KMS-11 (cell line): Measurements from ENCODE around the gene AFAP1L2.

ENCODE experiments used
- H2AFZ ChIP-seq: fragments of 200-600 bp; sonication (generic); 2 replicates; pipeline ENCODE4 v1.6.1; 2016; ENCODE audit warnings: antibody characterized with exemption, mixed run types, low read depth
- H3K27ac ChIP-seq: fragments of 200-600 bp; sonication (generic); 2 replicates; pipeline ENCODE4 v1.6.1; 2016; ENCODE audit warnings: mild to moderate bottlenecking, mixed run types
- H3K27me3 ChIP-seq: fragments of 200-600 bp; sonication (generic); 2 replicates; pipeline ENCODE4 v1.6.1; 2017; ENCODE audit warnings: mild to moderate bottlenecking, low read depth, mixed run types, moderate library complexity; ENCODE audit not compliant: insufficient read depth
- H3K36me3 ChIP-seq: fragments of 200-600 bp; sonication (generic); 2 replicates; pipeline ENCODE4 v1.6.1; 2017; ENCODE audit warnings: mild to moderate bottlenecking, mixed run types; ENCODE audit not compliant: insufficient read depth
- H3K4me1 ChIP-seq: fragments of 200-600 bp; sonication (generic); 2 replicates; pipeline ENCODE4 v1.6.1; 2016; ENCODE audit warnings: mild to moderate bottlenecking, low read depth, mixed run types; ENCODE audit not compliant: poor library complexity, severe bottlenecking
- H3K4me2 ChIP-seq: fragments of 200-600 bp; sonication (generic); 2 replicates; pipeline ENCODE4 v1.7.0; 2016; ENCODE audit warnings: mild to moderate bottlenecking, mixed run types
- H3K4me3 ChIP-seq: fragments of 200-600 bp; sonication (generic); IDR thresholded peaks from 2 replicates; pipeline ENCODE4 v1.6.1; 2017; ENCODE audit warnings: low read depth, low read length, mixed read lengths; ENCODE audit not compliant: insufficient read depth
- H3K79me2 ChIP-seq: fragments of 200-600 bp; sonication (generic); 2 replicates; pipeline ENCODE4 v1.6.1; 2016; ENCODE audit warnings: low read depth, mixed run types; ENCODE audit not compliant: insufficient read depth
- H3K9ac ChIP-seq: fragments of 200-600 bp; sonication (generic); 2 replicates; pipeline ENCODE4 v1.6.1; 2016; ENCODE audit warnings: mild to moderate bottlenecking, mixed run types
- H4K20me1 ChIP-seq: fragments of 200-600 bp; sonication (generic); 2 replicates; pipeline ENCODE4 v1.6.1; 2016; ENCODE audit warnings: mild to moderate bottlenecking, mixed run types; ENCODE audit not compliant: insufficient read depth
- CTCF ChIP-seq: fragments of 200-600 bp; sonication (generic); conservative IDR thresholded peaks from 2 replicates; pipeline ENCODE4 v1.6.1; 2017; ENCODE audit warnings: low read depth, mild to moderate bottlenecking, antibody characterized with exemption, low read length, moderate library complexity, mixed read lengths

AFAP1L2 gene

GRCh38 chr10:114256822-114257221 is 147.5 kb downstream of the AFAP1L2 start:
- Histone ChIP-seq H3K4me3 (no peak overlapping the region), H3K4me2 (no peak overlapping the region), H3K36me3 (no peaks in the 10 kb centered on the region), H4K20me1 (no peaks in the 10 kb centered on the region), H3K9ac (no peak overlapping the region), H2AFZ (no peak overlapping the region), H3K79me2 (no peaks in the 10 kb centered on the region), H3K27me3 (no peaks in the 10 kb centered on the region), H3K4me1 (peaks cover 16% of the 10 kb centered on the region), H3K27ac (no peak overlapping the region)
- no peak for TF ChIP-seq CTCF

GRCh38 chr10:114256008-114256765 is 148.1 kb downstream of the AFAP1L2 start:
- no peak overlapping the region for H3K27ac ChIP-seq
- H3K79me2 ChIP-seq: no peaks in the 10 kb centered on the region
- no peaks in the 10 kb centered on the region for H3K27me3 ChIP-seq
- TF ChIP-seq CTCF: no peak
- H3K36me3 ChIP-seq: no peaks in the 10 kb centered on the region
- no peak overlapping the region for H2AFZ ChIP-seq
- no peaks in the 10 kb centered on the region for H4K20me1 ChIP-seq
- H3K4me1 ChIP-seq: peaks cover 10% of the 10 kb centered on the region
- no peak overlapping the region for H3K4me3 ChIP-seq
- H3K9ac ChIP-seq: no peak overlapping the region
- H3K4me2 ChIP-seq: no peak overlapping the region

- TF ChIP-seq CTCF: no peak
- H2AFZ ChIP-seq: no peak overlapping the region
- H3K4me2 ChIP-seq: no peak overlapping the region
- no peak overlapping the region for H3K27ac ChIP-seq
- H3K4me3 ChIP-seq: no peak overlapping the region
- H4K20me1 ChIP-seq: no peaks in the 10 kb centered on the region
- no peaks in the 10 kb centered on the region for H3K79me2 ChIP-seq
- H3K36me3 ChIP-seq: no peaks in the 10 kb centered on the region
- no peaks in the 10 kb centered on the region for H3K4me1 ChIP-seq
- no peak overlapping the region for H3K9ac ChIP-seq
- H3K27me3 ChIP-seq: no peaks in the 10 kb centered on the region
Observed at GRCh38 chr10:114255227-114255626, 149.1 kb downstream of the AFAP1L2 start.

GRCh38 chr10:114252883-114253282 is 151.4 kb downstream of the AFAP1L2 start:
- TF ChIP-seq CTCF: no peak
- no peak overlapping the region for H3K4me2 ChIP-seq
- no peak overlapping the region for H2AFZ ChIP-seq
- no peak overlapping the region for H3K27ac ChIP-seq
- H3K36me3 ChIP-seq: no peaks in the 10 kb centered on the region
- H4K20me1 ChIP-seq: no peaks in the 10 kb centered on the region
- no peaks in the 10 kb centered on the region for H3K4me1 ChIP-seq
- no peak overlapping the region for H3K4me3 ChIP-seq
- H3K9ac ChIP-seq: no peak overlapping the region
- H3K79me2 ChIP-seq: no peaks in the 10 kb centered on the region
- no peaks in the 10 kb centered on the region for H3K27me3 ChIP-seq
